A549 (cell line): Measurements from ENCODE around the gene GPD1.

Experiments
- BHLHE40 ChIP-seq: IDR thresholded peaks from 2 replicates; pipeline ENCODE4 v1.6.1; 2012; ENCODE audit warnings: low read depth, low read length, inconsistent platforms
- CBX2 ChIP-seq: fragments of 200-600 bp; sonication (generic); IDR thresholded peaks from 2 replicates; pipeline ENCODE4 v1.6.1; 2016; ENCODE audit warnings: low read depth, mild to moderate bottlenecking, borderline replicate concordance
- CEBPB ChIP-seq, 2 experiments: fragments of >200 bp in 1 of 2; sonication (Bioruptor Twin) in 1 of 2; formaldehyde crosslinking in 1 of 2; IDR thresholded peaks; 2 replicates each; pipeline ENCODE4 v1.6.1; 2012 to 2016
- CHD4 ChIP-seq: fragments of 200-600 bp; sonication (generic); IDR thresholded peaks from 2 replicates; pipeline ENCODE4 v1.6.1; 2016; ENCODE audit warnings: antibody characterized with exemption, mild to moderate bottlenecking, borderline replicate concordance
- EP300 ChIP-seq, 2 experiments: fragments of >200 bp; sonication (Bioruptor Twin); formaldehyde crosslinking; IDR thresholded peaks; 2 replicates in 1 of 2; 3 replicates in 1 of 2; pipeline ENCODE4 v1.6.1; 2016 to 2017
- KDM5A ChIP-seq: fragments of 200-600 bp; sonication (generic); IDR thresholded peaks from 2 replicates; pipeline ENCODE4 v1.6.1; 2016; ENCODE audit warnings: antibody characterized with exemption, mild to moderate bottlenecking
- NR3C1 ChIP-seq: fragments of >200 bp; sonication (Bioruptor Twin); formaldehyde crosslinking; IDR thresholded peaks from 3 replicates; pipeline ENCODE4 v1.6.1; 2017
- RAD21 ChIP-seq, 2 experiments: fragments of >200 bp in 1 of 2; sonication (Bioruptor Twin) in 1 of 2; formaldehyde crosslinking in 1 of 2; IDR thresholded peaks in 1 of 2; conservative IDR thresholded peaks in 1 of 2; 2 replicates in 1 of 2; 3 replicates in 1 of 2; pipeline ENCODE4 v1.6.1; 2012 to 2018; ENCODE audit warnings: inconsistent platforms in 1 of 2
- TP53 ChIP-seq: fragments of 250-450 bp; sonication (Bioruptor Pico); IDR thresholded peaks from 2 replicates; pipeline ENCODE4 v1.5.0; 2021; ENCODE audit warnings: mild to moderate bottlenecking, moderate library complexity
- TF ChIP-seq, protein P1 (sequence below): fragments of >200 bp; sonication (Bioruptor Twin); formaldehyde crosslinking; IDR thresholded peaks from 3 replicates; pipeline ENCODE4 v1.5.1; 2016

DNA sequence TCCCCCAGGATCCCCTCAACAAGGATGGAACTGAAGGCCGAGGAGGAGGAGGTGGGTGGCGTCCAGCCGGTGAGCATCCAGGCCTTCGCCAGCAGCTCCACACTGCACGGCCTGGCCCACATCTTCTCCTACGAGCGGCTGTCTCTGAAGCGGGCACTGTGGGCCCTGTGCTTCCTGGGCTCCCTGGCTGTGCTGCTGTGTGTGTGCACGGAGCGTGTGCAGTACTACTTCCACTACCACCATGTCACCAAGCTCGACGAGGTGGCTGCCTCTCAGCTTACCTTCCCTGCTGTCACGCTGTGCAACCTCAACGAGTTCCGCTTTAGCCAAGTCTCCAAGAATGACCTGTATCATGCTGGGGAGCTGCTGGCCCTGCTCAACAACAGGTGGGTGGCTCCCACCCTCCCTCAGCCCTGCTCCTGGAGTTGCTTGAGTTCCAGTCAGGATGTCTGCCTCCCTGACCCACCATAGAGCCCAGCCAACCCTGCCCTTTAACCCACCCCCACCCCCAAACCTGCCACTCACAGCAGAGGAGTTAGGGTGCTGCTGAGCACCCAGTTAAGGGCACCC is 45.0 kb upstream of the GPD1 start:
- TF ChIP-seq, protein P1, sequence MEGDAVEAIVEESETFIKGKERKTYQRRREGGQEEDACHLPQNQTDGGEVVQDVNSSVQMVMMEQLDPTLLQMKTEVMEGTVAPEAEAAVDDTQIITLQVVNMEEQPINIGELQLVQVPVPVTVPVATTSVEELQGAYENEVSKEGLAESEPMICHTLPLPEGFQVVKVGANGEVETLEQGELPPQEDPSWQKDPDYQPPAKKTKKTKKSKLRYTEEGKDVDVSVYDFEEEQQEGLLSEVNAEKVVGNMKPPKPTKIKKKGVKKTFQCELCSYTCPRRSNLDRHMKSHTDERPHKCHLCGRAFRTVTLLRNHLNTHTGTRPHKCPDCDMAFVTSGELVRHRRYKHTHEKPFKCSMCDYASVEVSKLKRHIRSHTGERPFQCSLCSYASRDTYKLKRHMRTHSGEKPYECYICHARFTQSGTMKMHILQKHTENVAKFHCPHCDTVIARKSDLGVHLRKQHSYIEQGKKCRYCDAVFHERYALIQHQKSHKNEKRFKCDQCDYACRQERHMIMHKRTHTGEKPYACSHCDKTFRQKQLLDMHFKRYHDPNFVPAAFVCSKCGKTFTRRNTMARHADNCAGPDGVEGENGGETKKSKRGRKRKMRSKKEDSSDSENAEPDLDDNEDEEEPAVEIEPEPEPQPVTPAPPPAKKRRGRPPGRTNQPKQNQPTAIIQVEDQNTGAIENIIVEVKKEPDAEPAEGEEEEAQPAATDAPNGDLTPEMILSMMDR = no peak
- TF ChIP-seq CHD4 = no peak
- no peak for TF ChIP-seq CEBPB (IDR thresholded peaks at IDR 0.05)
- no peak for TF ChIP-seq TP53 (CRISPR knock-in tag)
- TF ChIP-seq KDM5A = no peak
- TF ChIP-seq BHLHE40 = no peak
- no peak for TF ChIP-seq RAD21 (conservative IDR thresholded peaks at IDR 0.05 in 1 of 2, IDR thresholded peaks at IDR 0.05 in 1 of 2)
- TF ChIP-seq NR3C1 = no peak
- no peak for TF ChIP-seq CBX2
- no peak for TF ChIP-seq EP300 (IDR thresholded peaks at IDR 0.05)
